Measurements from ENCODE around the gene IFI27. TPM values are rescaled to one million over a fixed set of nuclear protein-coding genes. Genes with fewer than 3 reads are reported as not detected.

Gene IFI27
- total and polyA plus RNA-seq, 2 donors (not counting 1 experiment from before 2014, with no cell fraction given) = 0.15 to 0.81 TPM

DNA sequence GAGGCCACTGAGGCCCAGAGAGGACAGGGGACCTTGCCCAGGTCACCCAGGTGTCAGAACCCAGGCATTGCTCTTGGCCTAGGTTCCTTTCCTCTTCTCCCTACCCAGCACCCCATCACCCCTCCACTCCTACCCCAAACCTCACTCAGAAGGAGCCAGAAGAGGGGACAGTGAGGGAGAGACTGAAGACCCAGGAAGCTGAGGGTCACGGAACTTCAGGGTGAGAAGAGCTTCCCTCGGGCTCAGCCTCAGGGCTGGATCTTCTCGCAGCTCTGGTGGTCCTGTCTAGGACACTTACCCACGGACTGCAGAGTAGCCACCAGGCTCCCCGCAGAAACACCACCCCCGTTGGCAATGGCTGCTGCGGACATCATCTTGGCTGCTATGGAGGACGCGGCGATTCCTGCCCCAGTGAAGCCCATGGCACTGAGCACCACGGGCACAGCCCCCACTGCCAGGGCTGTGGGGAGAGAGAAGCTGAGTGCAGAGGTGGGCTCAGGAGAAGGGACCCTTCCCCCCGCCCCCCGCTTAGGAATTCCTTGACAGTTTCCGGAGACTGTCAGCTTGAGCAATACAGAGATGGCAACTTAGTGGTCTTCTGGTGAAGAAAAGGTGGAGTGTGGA is 17.8 kb downstream of the IFI27 start:
- POLR2A ChIA-PET = no interaction called here
- H3K4me3 Mint-ChIP-seq = peak overlapping the region; percentile 94
- WGBS (ENCODE audit: insufficient coverage) = 97% methylated on average over 14 of the region's 14 CpGs
- H3K27me3 Mint-ChIP-seq = peaks cover 7% of the 10 kb centered on the region
- peaks cover 0 to under 1% (median 0%) of the 10 kb centered on the region in 3 donors for H3K9me3 ChIP-seq (ENCODE audit: control extremely low read depth in 1 of 3, control insufficient read depth in 2 of 3, insufficient read depth in 1 of 3, low read length in 2 of 3)
- H3K4me1 Mint-ChIP-seq = peaks cover 14% of the 10 kb centered on the region
- H3K27ac Mint-ChIP-seq = peak overlapping the region; percentile 68
- no peak for TF ChIP-seq EZH2 (IDR thresholded peaks at IDR 0.05; ENCODE audit: borderline replicate concordance, insufficient read depth, low read depth, low read length, poor library complexity, severe bottlenecking)
- TF ChIP-seq, protein P1, sequence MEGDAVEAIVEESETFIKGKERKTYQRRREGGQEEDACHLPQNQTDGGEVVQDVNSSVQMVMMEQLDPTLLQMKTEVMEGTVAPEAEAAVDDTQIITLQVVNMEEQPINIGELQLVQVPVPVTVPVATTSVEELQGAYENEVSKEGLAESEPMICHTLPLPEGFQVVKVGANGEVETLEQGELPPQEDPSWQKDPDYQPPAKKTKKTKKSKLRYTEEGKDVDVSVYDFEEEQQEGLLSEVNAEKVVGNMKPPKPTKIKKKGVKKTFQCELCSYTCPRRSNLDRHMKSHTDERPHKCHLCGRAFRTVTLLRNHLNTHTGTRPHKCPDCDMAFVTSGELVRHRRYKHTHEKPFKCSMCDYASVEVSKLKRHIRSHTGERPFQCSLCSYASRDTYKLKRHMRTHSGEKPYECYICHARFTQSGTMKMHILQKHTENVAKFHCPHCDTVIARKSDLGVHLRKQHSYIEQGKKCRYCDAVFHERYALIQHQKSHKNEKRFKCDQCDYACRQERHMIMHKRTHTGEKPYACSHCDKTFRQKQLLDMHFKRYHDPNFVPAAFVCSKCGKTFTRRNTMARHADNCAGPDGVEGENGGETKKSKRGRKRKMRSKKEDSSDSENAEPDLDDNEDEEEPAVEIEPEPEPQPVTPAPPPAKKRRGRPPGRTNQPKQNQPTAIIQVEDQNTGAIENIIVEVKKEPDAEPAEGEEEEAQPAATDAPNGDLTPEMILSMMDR (IDR thresholded peaks at IDR 0.05) = no peak
- H3K27me3 ChIP-seq (replicated peaks in 1 of 4; ENCODE audit: control extremely low read depth in 1 of 4, control insufficient read depth in 3 of 4, insufficient read depth in 4 of 4, low read length in 3 of 4) = peaks cover 0 to 4% (median 0%) of the 10 kb centered on the region in 4 experiments
- DNase-seq (no peak), ATAC-seq (ENCODE audit: low read depth) (no peak)
- H3K4me3 ChIP-seq (ENCODE audit: control extremely low read depth in 1 of 5, extremely low read depth in 1 of 5, insufficient read depth in 1 of 5, low read depth in 2 of 5, low read length in 4 of 5) = no peak overlapping the region
- H3K4me1 ChIP-seq (ENCODE audit: control insufficient read depth in 2 of 2, insufficient read depth in 2 of 2, low read length in 2 of 2) = peaks cover 12 to 18% of the 10 kb centered on the region in 2 donors
- no peak overlapping the region for H2AFZ ChIP-seq (ENCODE audit: insufficient read depth, low read depth, low read length, poor library complexity, severe bottlenecking)
- H3K9me3 Mint-ChIP-seq (ENCODE audit: insufficient read depth) = no peaks in the 10 kb centered on the region
- peaks cover 0 to 3% of the 10 kb centered on the region in 2 experiments for H3K36me3 ChIP-seq (replicated peaks in 1 of 2; ENCODE audit: control extremely low read depth in 1 of 2, control insufficient read depth in 1 of 2, extremely low read depth in 1 of 2, insufficient read depth in 2 of 2, low read length in 1 of 2)
- no peak overlapping the region for H3K9ac ChIP-seq (ENCODE audit: low read length)
- no peaks in the 10 kb centered on the region for H4K20me1 ChIP-seq (ENCODE audit: control insufficient read depth, insufficient read depth, low read length, poor library complexity, severe bottlenecking)
- CTCF ChIA-PET = interaction anchor here (0.8 to 3.0 kb wide), 7 partner anchors 8 to 93 kb away, joined by 3 to 19 read pairs (median 5); partner anchors contain the start of genes DDX24 and IFI27L1
- H3K4me2 ChIP-seq (replicated peaks; ENCODE audit: low read depth, low read length, poor library complexity, severe bottlenecking) = peak overlapping the region; percentile 91
- intact Hi-C loops (cut with micrococcal nuclease) = no loop called here
- H3K79me2 ChIP-seq (ENCODE audit: control insufficient read depth, insufficient read depth, low read length) = no peaks in the 10 kb centered on the region
- no peak overlapping the region for H3K27ac ChIP-seq (ENCODE audit: low read length in 2 of 2)

Data from B cell (primary cell).